Occipital lobe (tissue), 2 donors: ENCODE measurements around the gene CGNL1. TPM values are rescaled to one million over a fixed set of nuclear protein-coding genes. Genes with fewer than 3 reads are reported as not detected.

Source experiments
- DNase-seq: peaks from one replicate; lab custom pipeline; 2025; lab: John Stamatoyannopoulos, UW
- total RNA-seq: library from RNA; depleted of rRNA; stranded (reverse); fragments of >200 nt; gene quantifications from one replicate; pipeline ENCODE4 v1.2.3, GENCODE V29; 2014

Gene CGNL1
- total RNA-seq, 1 donor from 2014 or later = 5.3 TPM

DNA sequence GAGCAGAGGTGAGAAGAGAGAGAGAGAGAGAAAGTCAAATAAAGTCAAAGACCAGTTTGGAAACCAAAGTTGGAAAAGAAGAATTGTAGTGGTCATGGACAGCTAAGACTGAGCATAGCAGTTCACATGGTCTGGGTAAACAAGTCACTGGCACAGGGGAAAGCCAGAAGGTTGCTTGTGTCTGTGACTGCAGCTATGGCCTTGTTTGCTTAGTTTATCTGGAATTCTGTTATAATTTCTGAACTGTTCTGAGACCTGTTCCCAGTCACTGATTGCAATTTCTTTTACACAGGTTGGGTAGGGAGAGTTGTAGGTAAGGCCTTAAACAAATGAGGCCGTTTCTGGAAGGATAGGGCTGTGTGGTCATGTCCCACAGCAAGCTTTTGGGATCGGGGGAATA, 172.0 kb downstream of the CGNL1 start:
- no peak for DNase-seq

DNA sequence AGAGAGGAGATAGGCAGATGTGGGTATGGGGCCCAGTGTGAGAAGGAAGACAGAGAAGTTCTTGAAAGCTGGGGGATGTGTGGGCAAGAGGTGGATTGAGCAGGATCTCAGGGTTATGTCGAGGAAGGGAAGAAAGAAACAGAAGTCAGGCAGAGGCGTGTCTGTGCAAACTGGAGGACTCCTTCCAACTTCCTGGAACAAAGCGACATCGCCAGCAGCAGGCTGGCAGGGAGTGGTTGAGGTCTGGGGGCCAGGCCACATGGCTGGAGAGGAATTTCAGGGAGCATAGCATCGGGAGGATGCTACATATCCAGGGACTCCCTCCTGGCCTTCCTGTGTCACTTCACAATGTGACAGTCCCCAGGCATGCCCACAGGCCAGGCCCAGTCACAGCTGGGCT, 172.5 kb downstream of the CGNL1 start:
- no peak for DNase-seq

DNA sequence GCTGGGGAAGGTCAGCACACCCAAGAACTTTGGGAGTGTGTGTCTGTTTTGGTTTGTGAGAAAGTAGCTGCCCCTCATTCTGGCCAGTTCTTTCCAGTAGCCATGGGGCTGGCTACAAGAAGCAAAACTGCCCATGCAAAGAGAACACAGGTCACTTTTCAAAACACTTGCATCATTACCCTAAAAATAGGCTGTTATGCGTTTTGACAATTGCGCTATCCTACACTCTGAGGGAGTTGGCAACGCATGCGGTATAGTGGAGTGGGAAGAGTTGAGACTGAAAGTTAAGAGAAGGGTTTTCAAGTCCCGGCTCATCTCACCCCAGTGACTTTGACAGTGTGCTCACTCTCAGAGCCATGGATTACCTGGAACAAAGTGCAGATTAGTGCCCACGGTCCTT, 173.6 kb downstream of the CGNL1 start:
- no peak for DNase-seq

DNA sequence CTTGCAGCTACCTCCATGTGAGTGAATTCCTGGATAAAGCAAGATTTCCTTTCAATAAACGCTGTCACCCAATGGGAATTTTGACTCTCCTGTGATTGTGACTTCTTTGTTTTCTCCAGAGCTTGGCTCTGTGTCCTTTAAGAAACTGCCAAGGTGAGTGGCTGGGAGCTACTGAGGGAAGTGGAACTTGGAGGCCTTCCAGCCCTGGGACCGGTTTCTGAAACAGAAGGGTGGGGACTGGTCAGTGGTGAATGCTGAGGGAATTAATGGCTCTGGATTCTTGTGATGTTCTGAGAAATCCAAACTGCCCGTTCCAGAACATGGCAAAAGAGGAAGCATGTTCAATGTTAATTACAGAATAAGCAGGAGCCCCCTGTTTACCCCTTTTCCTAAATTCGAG, 174.3 kb downstream of the CGNL1 start:
- DNase-seq = no peak

DNA sequence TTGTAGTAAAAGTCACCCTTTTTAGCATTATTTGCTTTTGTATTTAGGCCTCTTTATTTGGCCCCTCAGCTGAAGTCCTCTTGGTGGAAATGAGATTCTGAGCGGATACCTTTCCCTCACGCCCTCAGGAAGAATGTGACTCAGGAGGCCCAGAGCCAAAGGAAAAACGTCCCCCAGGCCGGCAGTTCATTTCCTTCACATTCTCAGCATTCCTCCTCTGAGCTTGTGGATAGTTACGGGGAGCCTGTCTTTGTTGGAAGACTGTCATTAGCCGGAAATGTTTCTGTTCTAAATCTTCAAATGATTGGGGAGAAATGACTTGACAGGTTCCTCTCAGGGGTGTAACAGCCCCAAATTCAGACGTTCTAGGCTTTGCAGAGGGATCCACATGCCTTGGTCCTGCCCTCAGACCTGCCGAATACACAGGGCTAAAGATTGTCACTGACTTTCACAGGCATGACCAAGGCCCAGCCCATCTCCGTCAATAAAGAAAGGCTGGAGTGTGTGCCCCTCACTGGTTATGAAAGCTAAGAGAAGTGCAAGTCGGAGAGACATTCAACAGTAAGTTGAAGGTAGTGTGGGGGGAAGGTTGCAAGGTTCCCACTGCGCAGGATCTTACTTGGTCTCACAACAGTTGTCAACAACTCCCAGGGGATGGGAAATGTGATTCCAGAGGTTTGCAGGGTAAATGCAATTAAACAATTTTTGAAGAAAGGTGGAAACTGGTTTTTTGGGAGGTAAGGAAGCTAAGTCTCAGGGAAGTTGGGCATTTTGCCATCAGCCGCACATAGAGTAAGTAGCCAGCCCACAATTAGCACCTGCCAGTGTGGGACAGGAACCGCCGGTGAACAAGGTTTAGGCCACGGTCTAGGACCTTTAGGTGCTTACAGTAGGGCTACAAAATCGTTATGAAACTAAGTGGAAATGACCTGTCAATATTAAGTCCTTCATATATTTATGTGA, 175.7 kb downstream of the CGNL1 start:
- no peak for DNase-seq

DNA sequence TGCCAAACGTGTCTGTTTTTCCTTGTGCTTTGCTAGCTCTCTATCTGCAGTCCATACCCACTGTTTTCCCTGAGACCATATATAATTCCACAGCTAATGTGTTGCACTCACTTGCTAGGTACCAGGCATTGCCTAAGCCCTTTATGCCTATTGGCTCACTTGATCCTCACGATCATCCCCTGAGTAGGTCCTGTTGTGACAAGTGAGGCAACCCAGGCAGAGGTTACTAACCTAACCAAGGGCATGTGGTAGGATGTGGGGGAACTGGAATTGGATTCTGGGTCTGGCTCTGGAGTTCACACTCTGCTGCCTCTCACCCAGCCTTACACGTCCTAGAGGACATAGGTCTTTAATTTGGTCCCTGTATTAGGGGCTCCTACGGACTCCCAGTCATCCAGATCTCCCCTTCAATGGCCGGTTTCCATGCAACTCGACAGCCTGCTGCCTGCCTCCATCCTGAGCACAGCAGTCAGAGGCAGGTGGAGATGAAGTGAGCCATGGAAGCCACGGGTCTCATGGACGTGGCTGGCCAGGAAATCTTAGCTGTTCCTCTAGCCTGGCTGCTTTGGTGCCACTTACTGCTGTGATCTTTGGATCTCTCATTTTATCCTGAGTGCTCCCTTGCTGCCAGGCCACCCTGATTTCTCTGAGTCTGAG, 176.5 kb downstream of the CGNL1 start:
- no peak for DNase-seq

DNA sequence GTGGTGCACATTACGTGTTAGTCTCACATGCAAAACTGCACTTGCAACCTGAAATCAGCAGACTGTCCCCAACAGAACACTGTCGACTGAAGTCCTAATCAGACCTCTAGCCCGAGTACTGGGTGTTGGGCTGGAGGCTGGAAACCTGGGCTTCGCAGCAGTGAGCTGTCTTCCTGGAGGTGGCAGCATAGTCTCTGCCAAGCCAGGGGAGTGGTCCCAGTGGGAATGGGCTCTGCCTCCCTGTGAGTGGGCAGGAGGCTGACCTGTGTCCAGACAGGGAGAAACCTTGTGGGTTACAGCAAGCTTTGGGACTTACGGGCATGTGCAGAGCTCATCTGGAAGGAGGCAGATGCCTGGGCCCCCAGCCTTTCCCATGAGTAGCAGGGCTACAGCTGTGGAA, 177.2 kb downstream of the CGNL1 start:
- no peak for DNase-seq

DNA sequence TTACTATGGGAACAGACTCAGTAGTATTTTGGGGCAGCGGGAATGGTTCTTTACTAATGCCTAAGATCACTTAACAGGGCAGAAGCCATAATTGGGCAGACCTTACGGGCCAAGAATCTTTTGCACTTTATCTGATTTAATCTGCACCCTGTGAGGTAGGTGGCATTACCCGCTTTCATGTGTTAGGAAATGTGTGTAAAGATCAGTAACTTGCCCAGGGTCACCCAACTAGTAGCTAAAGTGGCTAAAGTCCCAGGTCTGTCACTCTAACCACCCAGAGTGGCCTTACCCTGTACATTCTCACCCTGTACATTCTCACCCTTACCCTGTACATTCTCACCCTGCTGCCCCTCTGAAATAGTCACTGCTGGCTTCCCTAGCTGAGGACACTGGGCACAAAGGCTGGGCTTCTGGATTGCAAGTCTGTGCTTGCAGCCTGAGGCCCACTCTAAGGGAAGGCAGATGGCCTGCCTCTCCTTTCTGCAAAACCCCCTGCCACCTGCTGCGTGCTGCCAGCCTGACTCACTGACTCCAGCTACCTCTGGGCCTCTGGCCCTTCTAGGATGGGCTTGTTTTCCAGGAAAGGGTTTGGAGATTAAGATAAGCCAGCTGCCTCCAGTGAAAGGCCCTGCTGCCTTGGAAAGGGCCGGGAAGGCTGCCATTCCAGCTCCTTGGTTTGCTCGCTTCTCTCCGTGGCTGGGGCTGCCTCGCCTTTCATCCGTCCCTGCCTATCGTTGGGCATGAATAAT, 177.9 kb downstream of the CGNL1 start:
- no peak for DNase-seq

DNA sequence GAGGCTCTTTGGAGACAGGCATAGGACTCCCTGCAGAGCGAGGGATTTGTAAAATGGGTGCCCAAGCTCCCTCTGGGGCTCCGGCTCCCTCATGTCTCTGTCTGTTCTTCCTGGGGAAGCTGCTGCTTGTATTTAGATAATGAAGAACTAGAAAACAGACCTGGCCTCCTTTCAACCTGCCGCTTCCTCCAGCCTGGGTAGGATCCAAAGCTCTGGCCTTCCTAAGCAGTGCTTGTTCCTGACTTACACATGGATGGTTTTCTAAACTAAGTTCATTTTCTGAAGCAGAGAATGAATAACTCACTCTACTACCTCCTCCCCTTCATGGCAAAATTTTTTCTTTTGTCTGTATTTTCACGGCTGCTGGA, 178.5 kb downstream of the CGNL1 start:
- no peak for DNase-seq

DNA sequence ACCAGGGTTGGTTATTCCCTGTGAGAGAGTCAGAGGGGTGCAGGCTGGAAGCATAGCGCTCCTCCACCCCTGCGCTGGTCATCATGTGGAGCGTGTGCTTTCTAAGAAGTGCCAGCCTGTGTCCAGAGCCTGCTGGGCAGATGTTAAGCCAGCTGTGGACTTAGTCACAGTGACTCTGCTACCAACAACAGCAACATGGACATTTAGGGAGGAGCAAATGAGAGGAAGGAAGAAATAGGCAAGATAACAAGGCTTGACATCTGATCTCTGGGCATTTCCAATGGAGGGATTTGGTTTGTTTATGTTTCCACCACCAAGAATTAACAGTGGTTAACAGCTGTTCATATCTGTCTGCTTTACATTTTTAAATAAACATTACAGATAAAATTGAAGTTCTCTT, 179.0 kb downstream of the CGNL1 start:
- no peak for DNase-seq

DNA sequence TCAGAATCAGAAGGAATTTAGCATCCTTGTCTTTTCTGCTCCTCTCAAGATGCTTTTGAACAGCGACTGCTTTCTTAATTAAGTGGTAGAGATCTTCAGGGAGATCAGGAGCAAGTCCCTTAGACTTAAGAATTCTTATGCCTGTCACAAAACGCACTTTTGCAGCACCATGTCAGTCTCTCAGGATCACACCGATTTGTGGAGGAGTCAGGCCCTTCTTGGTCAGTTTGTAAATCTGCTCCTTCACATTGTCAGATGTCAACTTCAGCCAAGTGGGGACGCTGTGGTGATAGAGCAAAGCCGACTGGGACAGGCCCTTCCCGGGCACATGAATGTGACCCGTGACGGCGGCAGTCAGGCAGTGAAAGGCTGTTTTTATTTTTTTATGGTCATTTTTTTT, 179.7 kb downstream of the CGNL1 start:
- no peak for DNase-seq

DNA sequence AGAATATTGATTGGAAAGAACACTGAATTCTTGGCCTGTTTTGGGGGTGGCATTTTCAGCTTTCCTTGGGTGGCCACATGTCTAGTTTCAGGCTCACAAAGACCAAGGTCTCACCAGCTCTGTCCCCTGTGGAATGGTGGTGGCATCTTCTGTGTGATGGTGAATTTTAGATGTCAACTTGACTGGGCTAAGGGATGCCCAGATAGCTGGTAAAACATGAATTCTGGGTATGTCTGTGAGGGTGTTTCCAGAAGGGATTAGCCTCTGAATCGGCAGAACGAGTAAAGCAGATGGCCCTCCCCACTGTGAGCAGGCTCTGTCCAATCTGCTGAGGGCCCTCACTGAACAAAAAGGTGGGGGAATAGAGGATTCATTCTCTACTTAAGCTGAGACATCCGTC, 181.0 kb downstream of the CGNL1 start:
- DNase-seq = no peak

DNA sequence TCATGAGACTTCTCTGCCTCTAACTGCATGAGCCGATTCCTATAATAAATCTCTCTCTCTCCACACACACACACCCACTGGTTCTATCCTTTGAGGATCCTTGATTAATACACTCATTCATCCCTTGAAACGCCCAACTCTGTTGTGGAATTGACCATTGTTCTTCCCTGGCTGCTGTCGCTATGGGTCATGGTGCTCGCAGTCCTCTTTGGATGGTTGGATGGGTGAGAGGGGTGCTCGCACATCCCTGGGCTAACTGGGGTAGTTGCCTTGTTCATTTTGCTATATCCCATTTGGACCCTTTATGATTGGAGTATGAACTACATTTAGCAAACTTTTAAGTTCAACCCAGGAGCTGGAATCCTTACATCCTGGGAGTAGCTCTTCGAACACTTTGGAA, 181.5 kb downstream of the CGNL1 start:
- no peak for DNase-seq

DNA sequence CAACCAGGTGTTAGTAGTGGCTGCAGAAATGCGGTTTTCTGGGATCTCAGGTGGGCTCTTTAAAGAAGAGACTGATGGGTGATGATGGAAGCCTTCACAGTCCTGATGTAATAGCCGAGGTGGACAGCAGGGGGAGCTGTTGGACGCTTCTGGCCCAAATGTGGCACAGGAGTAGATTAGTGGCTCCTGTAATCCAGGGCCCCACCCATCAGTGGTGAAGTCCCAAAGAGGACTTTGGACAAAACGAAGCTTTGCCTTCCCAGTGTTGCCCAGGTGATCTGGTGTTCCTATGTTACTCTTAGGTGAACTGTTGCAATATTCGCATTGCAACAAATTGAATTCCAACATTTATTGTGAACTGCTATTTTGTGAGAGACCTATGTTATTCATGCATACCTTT, 183.6 kb downstream of the CGNL1 start:
- peak; percentile 9 for DNase-seq

DNA sequence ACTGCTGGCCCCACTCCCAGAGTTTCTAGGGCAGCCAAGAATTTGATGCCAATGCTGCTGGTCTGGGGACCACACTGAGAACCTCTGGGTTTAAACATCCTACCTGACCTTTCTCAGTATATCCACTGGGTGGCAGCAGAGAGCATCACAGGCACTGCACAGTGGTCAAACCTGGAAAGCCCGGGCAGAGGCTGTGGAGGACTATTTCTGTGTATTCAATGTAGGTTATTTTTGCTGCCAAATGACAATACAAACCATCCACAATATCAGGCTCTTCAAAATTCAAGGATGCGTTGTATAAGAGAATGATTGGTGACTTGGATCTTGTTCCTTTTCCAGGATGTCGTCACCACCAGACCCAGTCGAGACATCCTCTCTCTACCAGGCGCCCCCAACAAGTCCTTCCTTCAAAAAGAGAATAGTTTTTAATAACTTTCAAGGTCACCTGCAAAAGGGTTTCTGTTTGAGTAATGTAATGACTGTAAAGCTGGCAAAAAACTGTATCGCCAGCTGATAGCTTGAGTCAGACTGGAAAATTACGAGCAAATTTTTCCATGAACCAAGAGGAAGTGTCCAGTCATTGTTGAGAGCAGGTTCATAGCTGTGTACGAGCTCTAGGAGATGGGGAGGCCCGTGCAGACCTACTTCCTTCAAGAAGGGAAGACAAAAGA, 184.9 kb downstream of the CGNL1 start:
- peak; percentile 47 for DNase-seq

DNA sequence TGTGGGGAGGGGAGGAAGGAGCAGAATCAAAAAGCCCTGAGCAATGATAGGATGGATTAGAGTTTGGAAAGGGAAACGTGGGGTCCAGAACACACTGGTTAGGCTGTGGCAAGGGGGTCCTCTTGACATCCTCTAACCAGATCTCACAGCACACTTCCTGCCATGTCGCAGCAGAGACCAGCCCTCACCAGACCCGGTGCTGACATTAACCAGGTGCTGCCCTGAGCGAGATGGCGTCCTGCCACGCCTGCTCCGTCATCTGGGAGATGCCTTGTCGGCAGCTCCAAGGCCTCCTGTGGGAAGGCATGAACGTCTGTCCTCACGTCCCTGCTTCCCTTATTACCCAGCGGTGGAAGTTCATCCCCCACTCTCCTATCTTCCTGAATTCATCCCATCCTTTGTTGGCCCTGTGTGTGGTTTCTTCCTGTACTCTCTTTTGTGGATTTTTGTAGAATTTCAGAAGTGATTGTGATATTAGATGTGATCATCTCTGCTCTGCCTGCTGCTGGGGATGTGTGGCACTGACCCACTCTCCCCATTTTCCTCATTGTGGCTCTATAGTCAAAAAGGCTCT, 186.0 kb downstream of the CGNL1 start:
- no peak for DNase-seq

DNA sequence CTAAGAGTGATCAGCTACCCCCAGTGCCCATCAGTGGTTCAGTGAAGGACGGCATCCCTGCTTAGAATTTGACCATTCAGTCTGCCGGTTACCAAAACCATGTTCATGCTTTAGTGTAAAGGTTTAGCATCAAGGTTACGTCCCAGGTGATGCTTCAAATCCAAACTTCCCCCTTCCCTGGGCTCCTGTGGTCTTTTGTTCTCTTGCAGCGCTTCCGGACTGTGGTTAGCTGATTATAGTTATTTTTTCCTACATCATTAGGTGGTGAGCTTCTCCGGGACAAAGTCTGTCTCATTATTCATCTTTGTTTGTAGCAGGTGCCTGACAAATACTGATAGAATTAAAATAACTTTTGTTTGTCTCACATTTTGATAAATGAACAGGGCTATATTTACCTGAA, 187.1 kb downstream of the CGNL1 start:
- no peak for DNase-seq

DNA sequence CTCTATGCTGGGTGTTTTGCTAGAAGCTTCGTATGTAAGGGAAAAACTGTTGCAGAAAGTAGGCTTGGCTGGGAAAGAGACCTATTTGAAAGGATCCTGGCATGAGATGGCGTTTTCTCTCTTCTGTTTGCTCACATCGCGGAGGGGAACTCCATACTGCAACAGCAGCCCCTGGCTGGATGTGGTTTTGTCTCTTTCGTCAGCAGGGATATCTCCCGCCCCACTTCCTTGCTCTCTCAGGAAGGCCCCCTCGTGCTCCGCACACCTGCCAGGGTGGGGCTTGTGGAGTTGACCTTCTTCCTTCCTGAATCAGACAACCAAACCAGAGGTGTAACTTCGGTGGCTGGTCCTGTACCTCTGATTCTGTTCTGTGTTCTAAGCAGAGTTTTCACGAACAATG, 189.0 kb downstream of the CGNL1 start:
- DNase-seq = no peak

DNA sequence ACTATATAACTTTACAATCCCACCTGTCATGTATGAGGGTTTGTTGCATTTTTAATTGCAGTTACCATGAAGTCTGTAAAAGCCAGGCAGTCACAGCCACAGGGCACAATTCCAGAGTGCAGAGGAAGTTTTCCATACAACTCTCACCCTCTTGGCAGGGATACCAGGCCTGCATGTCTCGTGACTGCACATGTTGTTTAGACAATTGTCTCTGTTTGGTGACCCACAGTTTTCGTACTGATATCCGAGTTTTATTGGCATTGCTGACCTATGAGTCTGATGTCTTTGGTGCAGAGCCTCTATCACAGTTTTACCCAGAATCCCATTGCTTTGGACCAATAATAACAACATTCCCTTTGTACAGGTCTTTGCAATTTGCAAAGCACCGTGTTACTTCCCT, 190.5 kb downstream of the CGNL1 start:
- DNase-seq = no peak

DNA sequence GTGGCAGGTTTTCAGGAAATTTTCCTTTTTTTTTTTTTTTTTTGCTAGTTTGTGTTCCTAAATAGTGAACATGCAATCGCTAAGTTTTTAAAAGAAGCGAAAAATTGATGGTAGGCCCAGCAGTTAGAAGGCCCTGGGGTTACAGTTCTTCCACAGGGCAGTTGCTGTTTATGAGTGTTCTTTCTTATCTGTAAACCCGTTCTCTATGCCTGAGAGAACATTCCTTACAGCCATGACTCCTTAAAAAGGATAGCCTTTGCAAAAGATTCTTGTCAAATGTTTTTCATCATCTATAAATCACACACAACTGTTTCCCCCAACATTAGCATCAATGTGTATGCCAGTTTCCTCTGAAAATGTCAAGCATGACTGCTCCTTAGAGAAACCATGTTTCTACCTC, 191.6 kb downstream of the CGNL1 start:
- DNase-seq = no peak

DNA sequence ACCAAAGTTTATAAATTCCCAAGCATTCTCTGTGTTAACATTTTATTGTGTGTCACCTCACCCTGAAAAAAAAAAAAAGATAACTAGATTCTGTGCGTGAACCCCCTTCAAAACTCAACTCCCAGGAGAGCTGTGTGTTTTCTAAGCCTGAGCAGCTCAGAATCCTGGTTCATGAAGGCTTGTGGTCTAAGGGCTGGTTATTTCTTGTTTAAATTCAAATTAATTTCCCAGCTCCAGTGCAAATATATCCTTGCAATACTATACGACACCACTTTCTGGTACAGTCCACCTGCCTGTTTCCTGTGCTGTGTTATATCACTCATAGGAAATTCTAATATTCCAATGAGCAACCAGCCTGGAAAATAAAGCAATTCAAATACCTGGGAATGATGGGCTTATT, 192.0 kb downstream of the CGNL1 start:
- no peak for DNase-seq
